HG03571 (cell line): ENCODE results near the gene IL18BP.

Experiments used
- ATAC-seq: cut with Tn5 transposase; IDR thresholded peaks from one replicate; pipeline ENCODE4 v1.9.1; 2021; ENCODE audit not compliant: unreplicated experiment

Gene IL18BP

GRCh38 chr11:71998649-71999310, at the start of gene IL18BP:
IL18BP (plus strand) TSS chr11:71998909; CDS start chr11:71999985, 1,076 bp downstream.
- ATAC-seq: no peak

GRCh38 chr11:71949034-71949433, 49.7 kb upstream of the IL18BP start:
- ATAC-seq: no peak

- no peak for ATAC-seq
These were observed 46.9 kb upstream of the IL18BP start for GRCh38 chr11:71951741-71952310.

GRCh38 chr11:71955898-71956456, 42.7 kb upstream of the IL18BP start:
- ATAC-seq: no peak

GRCh38 chr11:71962428-71963038, 36.2 kb upstream of the IL18BP start:
- peak; percentile 57 for ATAC-seq

- no peak for ATAC-seq
These were observed 35.2 kb upstream of the IL18BP start for GRCh38 chr11:71963468-71963867.

- no peak for ATAC-seq
These were observed 34.1 kb upstream of the IL18BP start for GRCh38 chr11:71964641-71965040.

GRCh38 chr11:71971680-71972079, 27.0 kb upstream of the IL18BP start:
- no peak for ATAC-seq

- no peak for ATAC-seq
These were observed 22.2 kb upstream of the IL18BP start for GRCh38 chr11:71976551-71976950.

- no peak for ATAC-seq
These were observed 21.6 kb upstream of the IL18BP start for GRCh38 chr11:71977090-71977489.

- ATAC-seq: no peak
These were observed 20.8 kb upstream of the IL18BP start for GRCh38 chr11:71977743-71978418.

GRCh38 chr11:71979094-71979493, 19.6 kb upstream of the IL18BP start:
- no peak for ATAC-seq

- ATAC-seq: no peak
These were observed 19.1 kb upstream of the IL18BP start for GRCh38 chr11:71979602-71980001.

GRCh38 chr11:71986131-71986530, 12.6 kb upstream of the IL18BP start:
- no peak for ATAC-seq

GRCh38 chr11:71987521-71987920, 11.2 kb upstream of the IL18BP start:
- no peak for ATAC-seq

- no peak for ATAC-seq
These were observed 10.7 kb upstream of the IL18BP start for GRCh38 chr11:71988050-71988449.

- ATAC-seq: no peak
These were observed 8.0 kb upstream of the IL18BP start for GRCh38 chr11:71990701-71991100.

- peak; percentile 59 for ATAC-seq
These were observed 7.2 kb upstream of the IL18BP start for GRCh38 chr11:71991494-71991893.

- ATAC-seq: no peak
These were observed 6.5 kb upstream of the IL18BP start for GRCh38 chr11:71992136-71992730.

- no peak for ATAC-seq
These were observed 3.9 kb upstream of the IL18BP start for GRCh38 chr11:71994786-71995185.

- ATAC-seq: no peak
These were observed 2.9 kb upstream of the IL18BP start for GRCh38 chr11:71995726-71996291.
